HepG2 (cell line): ENCODE data around the gene SPNS3. TPM values are rescaled to one million over a fixed set of nuclear protein-coding genes. Genes with fewer than 3 reads are reported as not detected.

Experiments used
- CHCHD3 ChIP-seq: sonication (generic); formaldehyde crosslinking; IDR thresholded peaks from 2 replicates; pipeline ENCODE4 v1.8.0; 2022; ENCODE audit warnings: mild to moderate bottlenecking, missing genetic modification reagents, moderate library complexity
- EZH2 ChIP-seq: conservative IDR thresholded peaks from 2 replicates; pipeline ENCODE4 v1.6.1; 2012; ENCODE audit warnings: mild to moderate bottlenecking, low read depth, low read length, moderate library complexity
- HDAC6 ChIP-seq: fragments of 200-600 bp; sonication (generic); IDR thresholded peaks from 2 replicates; pipeline ENCODE4 v1.7.0; 2017; ENCODE audit warnings: mild to moderate bottlenecking, antibody characterized with exemption, low read length, low read depth
- HNF4A ChIP-seq: sonication (generic); formaldehyde crosslinking; IDR thresholded peaks from 2 replicates; pipeline ENCODE4 v1.4.0; 2020; ENCODE audit warnings: missing genetic modification reagents
- KMT2A ChIP-seq: sonication (generic); formaldehyde crosslinking; IDR thresholded peaks from 2 replicates; pipeline ENCODE4 v1.4.0; 2020; ENCODE audit warnings: missing genetic modification reagents
- MLLT10 ChIP-seq: sonication (generic); formaldehyde crosslinking; IDR thresholded peaks from 2 replicates; pipeline ENCODE4 v1.4.0; 2020; ENCODE audit warnings: missing genetic modification reagents
- MYNN ChIP-seq: sonication (generic); formaldehyde crosslinking; IDR thresholded peaks from 2 replicates; pipeline ENCODE4 v1.4.0; 2020; ENCODE audit warnings: mild to moderate bottlenecking, low read depth, missing genetic modification reagents
- NAIF1 ChIP-seq: sonication (generic); formaldehyde crosslinking; IDR thresholded peaks from 2 replicates; pipeline ENCODE4 v1.5.0; 2020; ENCODE audit warnings: mild to moderate bottlenecking, missing genetic modification reagents, borderline replicate concordance
- NCOA1 ChIP-seq: sonication (generic); formaldehyde crosslinking; IDR thresholded peaks from 2 replicates; pipeline ENCODE4 v1.9.0; 2021; ENCODE audit warnings: missing genetic modification reagents
- SKI ChIP-seq: fragments of 450-650 bp; IDR thresholded peaks from one replicate; pipeline ENCODE4 v1.6.1; 2018; ENCODE audit warnings: mild to moderate bottlenecking; ENCODE audit not compliant: partially characterized antibody
- SMAD1 ChIP-seq: sonication (generic); formaldehyde crosslinking; IDR thresholded peaks from 2 replicates; pipeline ENCODE4 v1.4.0; 2020; ENCODE audit warnings: missing genetic modification reagents, low read depth, mild to moderate bottlenecking, borderline replicate concordance
- SMARCC2 ChIP-seq: fragments of 450-650 bp; IDR thresholded peaks from 2 replicates; pipeline ENCODE4 v1.6.1; 2017; ENCODE audit warnings: antibody characterized with exemption, mild to moderate bottlenecking
- SSRP1 ChIP-seq: IDR thresholded peaks from 2 replicates; pipeline ENCODE4 v1.6.1; 2016; ENCODE audit warnings: control low read depth
- TBX2 ChIP-seq: sonication (generic); formaldehyde crosslinking; IDR thresholded peaks from 2 replicates; pipeline ENCODE4 v1.5.0; 2020; ENCODE audit warnings: missing genetic modification reagents, mild to moderate bottlenecking, borderline replicate concordance
- ZBTB38 ChIP-seq: sonication (generic); formaldehyde crosslinking; IDR thresholded peaks from 2 replicates; pipeline ENCODE4 v1.5.1; 2020; ENCODE audit warnings: mild to moderate bottlenecking, missing genetic modification reagents
- ZNF230 ChIP-seq: sonication (generic); formaldehyde crosslinking; IDR thresholded peaks from 2 replicates; pipeline ENCODE4 v1.4.0; 2020; ENCODE audit warnings: mild to moderate bottlenecking, missing genetic modification reagents
- ZNF557 ChIP-seq: sonication (generic); formaldehyde crosslinking; IDR thresholded peaks from 2 replicates; pipeline ENCODE4 v1.4.0; 2020; ENCODE audit warnings: missing genetic modification reagents
- ZNF644 ChIP-seq: IDR thresholded peaks from 2 replicates; pipeline ENCODE4 v1.6.1; 2016; ENCODE audit warnings: low read depth
- ZNF780A ChIP-seq: sonication (generic); formaldehyde crosslinking; IDR thresholded peaks from 2 replicates; pipeline ENCODE4 v1.8.0; 2022; ENCODE audit warnings: mild to moderate bottlenecking, missing genetic modification reagents, moderate library complexity
- ZSCAN20 ChIP-seq: sonication (generic); formaldehyde crosslinking; IDR thresholded peaks from 2 replicates; pipeline ENCODE4 v1.4.0; 2020; ENCODE audit warnings: missing genetic modification reagents, mild to moderate bottlenecking, borderline replicate concordance
- polyA plus RNA-seq, 8 experiments: library from polyadenylated mRNA; depleted of rRNA in 3 of 8; stranded (reverse) in 7 of 8; unstranded in 1 of 8; fragments of >200 nt; fragmentation: Illumina TruSeq in 4 of 8; extraction: Trizol in 4 of 8; gene quantifications; 2 replicates each; pipeline versions ENCODE4 v1.2.1 to v1.2.3, GENCODE V29; 2011 to 2016; ENCODE audit warnings: low read depth in 4 of 8, missing spikeins in 1 of 8, mixed read lengths in 1 of 8; ENCODE audit not compliant: insufficient read depth in 1 of 8
- total RNA-seq, 5 experiments: library from RNA; depleted of rRNA; stranded (reverse); fragments of >200 nt; fragmentation: Illumina TruSeq; extraction: Trizol; gene quantifications; 2 replicates each; pipeline ENCODE4 v1.2.3, GENCODE V29; 2016; ENCODE audit warnings: low read depth in 1 of 5
- TF ChIP-seq, protein P1 (sequence below): sonication (generic); formaldehyde crosslinking; IDR thresholded peaks from 2 replicates; pipeline ENCODE4 v1.4.0; 2020; ENCODE audit warnings: missing genetic modification reagents
- TF ChIP-seq, protein P2 (sequence below): sonication (generic); formaldehyde crosslinking; IDR thresholded peaks from 2 replicates; pipeline ENCODE4 v1.8.0; 2022; ENCODE audit warnings: mild to moderate bottlenecking, missing genetic modification reagents; ENCODE audit not compliant: insufficient replicate concordance
- TF ChIP-seq, protein P3 (sequence below): sonication (generic); formaldehyde crosslinking; IDR thresholded peaks from 2 replicates; pipeline ENCODE4 v1.9.0; 2022; ENCODE audit warnings: low read depth, missing genetic modification reagents
- TF ChIP-seq, protein P4 (sequence below): sonication (generic); formaldehyde crosslinking; IDR thresholded peaks from 2 replicates; pipeline ENCODE4 v1.4.0; 2020; ENCODE audit warnings: missing genetic modification reagents

Gene SPNS3
- total and polyA plus RNA-seq, 2 of the 13 experiments (the other 11 are each of a cell fraction or from before 2014, with no cell fraction given) = not detected

DNA sequence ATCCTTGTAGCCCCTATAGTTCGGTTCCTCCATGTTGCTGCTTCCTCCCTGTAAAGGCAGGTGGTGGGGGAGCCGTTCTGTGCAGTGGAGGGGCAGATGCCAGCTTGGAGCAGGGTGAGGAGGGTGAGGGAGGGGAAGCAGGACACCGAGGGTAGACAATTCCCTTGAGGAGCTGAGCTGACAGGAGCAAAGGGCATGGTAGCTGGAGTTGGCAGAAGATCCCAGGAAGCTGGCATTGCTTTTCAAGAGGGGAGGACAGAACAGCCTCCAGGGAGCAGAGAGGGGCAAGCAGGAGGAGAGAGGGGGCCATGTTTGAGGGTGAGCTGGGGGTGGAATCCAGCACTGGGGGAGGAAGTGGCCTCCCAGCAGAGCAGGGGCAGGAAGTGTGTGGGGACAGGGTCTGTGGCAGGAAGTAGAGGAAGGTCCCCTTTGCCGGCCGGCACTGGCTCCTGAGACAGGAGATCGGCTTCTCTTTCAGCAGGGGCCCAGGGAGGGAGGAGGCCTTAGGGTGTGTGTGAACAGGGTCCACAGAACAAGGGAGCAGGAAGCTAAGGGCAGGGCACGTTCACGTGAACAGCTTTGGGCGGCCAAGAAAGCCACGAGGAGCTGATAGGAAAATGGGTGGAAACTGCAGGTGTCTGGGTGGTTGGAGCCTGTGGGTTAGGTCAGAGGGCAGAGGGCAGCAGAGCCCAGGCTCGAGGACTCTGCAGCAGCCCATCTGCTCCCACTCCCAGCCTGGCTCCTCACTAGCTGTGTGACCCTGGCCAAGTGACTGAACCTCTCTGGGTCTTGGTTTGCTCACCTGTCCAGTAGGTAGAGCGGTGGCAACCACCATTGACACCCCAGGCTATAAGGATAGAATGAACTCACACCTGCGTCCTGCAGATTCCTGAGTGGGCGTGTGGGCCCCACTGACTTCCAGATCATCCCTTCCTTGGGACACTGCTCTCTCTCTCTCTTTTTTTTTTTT lies 47.5 kb downstream of the SPNS3 start (continued):
- TF ChIP-seq SMAD1 (peak; percentile 54; the same call in 1 of the 2 replicates), ZNF230 (CRISPR knock-in tag) (no peak), NAIF1 (CRISPR knock-in tag) (no peak), MYNN (CRISPR knock-in tag) (no peak), EZH2 (no peak), SSRP1 (CRISPR knock-in tag) (no peak), KMT2A (CRISPR knock-in tag) (no peak), ZNF557 (CRISPR knock-in tag) (no peak), MLLT10 (no peak), ZNF644 (CRISPR knock-in tag) (no peak), ZNF780A (CRISPR knock-in tag) (no peak), ZSCAN20 (CRISPR knock-in tag) (no peak), NCOA1 (CRISPR knock-in tag) (no peak), ZBTB38 (0 out of 2 replicates have a peak, but pooled peaks have one; percentile 21), TBX2 (CRISPR knock-in tag) (no peak; the same call in 1 of the 2 replicates), HNF4A (peak; percentile 58; the same call in 1 of the 2 replicates), HDAC6 (no peak), CHCHD3 (no peak), SKI (no peak), SMARCC2 (no peak)
- TF ChIP-seq, protein P1, sequence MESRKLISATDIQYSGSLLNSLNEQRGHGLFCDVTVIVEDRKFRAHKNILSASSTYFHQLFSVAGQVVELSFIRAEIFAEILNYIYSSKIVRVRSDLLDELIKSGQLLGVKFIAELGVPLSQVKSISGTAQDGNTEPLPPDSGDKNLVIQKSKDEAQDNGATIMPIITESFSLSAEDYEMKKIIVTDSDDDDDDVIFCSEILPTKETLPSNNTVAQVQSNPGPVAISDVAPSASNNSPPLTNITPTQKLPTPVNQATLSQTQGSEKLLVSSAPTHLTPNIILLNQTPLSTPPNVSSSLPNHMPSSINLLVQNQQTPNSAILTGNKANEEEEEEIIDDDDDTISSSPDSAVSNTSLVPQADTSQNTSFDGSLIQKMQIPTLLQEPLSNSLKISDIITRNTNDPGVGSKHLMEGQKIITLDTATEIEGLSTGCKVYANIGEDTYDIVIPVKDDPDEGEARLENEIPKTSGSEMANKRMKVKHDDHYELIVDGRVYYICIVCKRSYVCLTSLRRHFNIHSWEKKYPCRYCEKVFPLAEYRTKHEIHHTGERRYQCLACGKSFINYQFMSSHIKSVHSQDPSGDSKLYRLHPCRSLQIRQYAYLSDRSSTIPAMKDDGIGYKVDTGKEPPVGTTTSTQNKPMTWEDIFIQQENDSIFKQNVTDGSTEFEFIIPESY = no peak
- TF ChIP-seq, protein P2, sequence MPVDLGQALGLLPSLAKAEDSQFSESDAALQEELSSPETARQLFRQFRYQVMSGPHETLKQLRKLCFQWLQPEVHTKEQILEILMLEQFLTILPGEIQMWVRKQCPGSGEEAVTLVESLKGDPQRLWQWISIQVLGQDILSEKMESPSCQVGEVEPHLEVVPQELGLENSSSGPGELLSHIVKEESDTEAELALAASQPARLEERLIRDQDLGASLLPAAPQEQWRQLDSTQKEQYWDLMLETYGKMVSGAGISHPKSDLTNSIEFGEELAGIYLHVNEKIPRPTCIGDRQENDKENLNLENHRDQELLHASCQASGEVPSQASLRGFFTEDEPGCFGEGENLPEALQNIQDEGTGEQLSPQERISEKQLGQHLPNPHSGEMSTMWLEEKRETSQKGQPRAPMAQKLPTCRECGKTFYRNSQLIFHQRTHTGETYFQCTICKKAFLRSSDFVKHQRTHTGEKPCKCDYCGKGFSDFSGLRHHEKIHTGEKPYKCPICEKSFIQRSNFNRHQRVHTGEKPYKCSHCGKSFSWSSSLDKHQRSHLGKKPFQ = no peak
- TF ChIP-seq, protein P3, sequence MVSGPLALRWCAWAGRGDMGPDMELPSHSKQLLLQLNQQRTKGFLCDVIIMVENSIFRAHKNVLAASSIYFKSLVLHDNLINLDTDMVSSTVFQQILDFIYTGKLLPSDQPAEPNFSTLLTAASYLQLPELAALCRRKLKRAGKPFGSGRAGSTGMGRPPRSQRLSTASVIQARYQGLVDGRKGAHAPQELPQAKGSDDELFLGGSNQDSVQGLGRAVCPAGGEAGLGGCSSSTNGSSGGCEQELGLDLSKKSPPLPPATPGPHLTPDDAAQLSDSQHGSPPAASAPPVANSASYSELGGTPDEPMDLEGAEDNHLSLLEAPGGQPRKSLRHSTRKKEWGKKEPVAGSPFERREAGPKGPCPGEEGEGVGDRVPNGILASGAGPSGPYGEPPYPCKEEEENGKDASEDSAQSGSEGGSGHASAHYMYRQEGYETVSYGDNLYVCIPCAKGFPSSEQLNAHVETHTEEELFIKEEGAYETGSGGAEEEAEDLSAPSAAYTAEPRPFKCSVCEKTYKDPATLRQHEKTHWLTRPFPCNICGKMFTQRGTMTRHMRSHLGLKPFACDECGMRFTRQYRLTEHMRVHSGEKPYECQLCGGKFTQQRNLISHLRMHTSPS (CRISPR knock-in tag) = no peak
- TF ChIP-seq, protein P4, sequence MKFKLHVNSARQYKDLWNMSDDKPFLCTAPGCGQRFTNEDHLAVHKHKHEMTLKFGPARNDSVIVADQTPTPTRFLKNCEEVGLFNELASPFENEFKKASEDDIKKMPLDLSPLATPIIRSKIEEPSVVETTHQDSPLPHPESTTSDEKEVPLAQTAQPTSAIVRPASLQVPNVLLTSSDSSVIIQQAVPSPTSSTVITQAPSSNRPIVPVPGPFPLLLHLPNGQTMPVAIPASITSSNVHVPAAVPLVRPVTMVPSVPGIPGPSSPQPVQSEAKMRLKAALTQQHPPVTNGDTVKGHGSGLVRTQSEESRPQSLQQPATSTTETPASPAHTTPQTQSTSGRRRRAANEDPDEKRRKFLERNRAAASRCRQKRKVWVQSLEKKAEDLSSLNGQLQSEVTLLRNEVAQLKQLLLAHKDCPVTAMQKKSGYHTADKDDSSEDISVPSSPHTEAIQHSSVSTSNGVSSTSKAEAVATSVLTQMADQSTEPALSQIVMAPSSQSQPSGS = no peak
